Transverse colon (tissue), 4 donors: ENCODE data around the gene ACTN1.

ENCODE experiments used
- CTCF ChIP-seq, 5 experiments: fragments of 200-600 bp in 3 of 5; fragments of 450-650 bp in 2 of 5; sonication (generic) in 3 of 5; IDR thresholded peaks; 1 replicate in 2 of 5; 2 replicates in 3 of 5; pipeline ENCODE4 v1.5.1; 2016 to 2017; ENCODE audit warnings: antibody characterized with exemption in 5 of 5, inconsistent platforms in 3 of 5, mild to moderate bottlenecking in 2 of 5, moderate library complexity in 1 of 5
- EP300 ChIP-seq: sonication (generic); formaldehyde crosslinking; IDR thresholded peaks from one replicate; pipeline ENCODE4 v1.6.1; 2017; ENCODE audit warnings: antibody characterized with exemption, low read depth
- POLR2A ChIP-seq: fragments of 450-650 bp; IDR thresholded peaks from one replicate; pipeline ENCODE4 v1.6.1; 2016; ENCODE audit warnings: antibody characterized with exemption, mild to moderate bottlenecking, moderate library complexity
- POLR2AphosphoS5 ChIP-seq, 3 donors: sonication (generic); formaldehyde crosslinking; IDR thresholded peaks; one replicate each; pipeline ENCODE4 v1.6.1; 2016; ENCODE audit warnings: antibody characterized with exemption in 3 of 3

- TF ChIP-seq CTCF (IDR thresholded peaks at IDR 0.05): no peak
- TF ChIP-seq EP300: no peak
- TF ChIP-seq POLR2AphosphoS5 (IDR thresholded peaks at IDR 0.05): no peak
- no peak for TF ChIP-seq POLR2A
Observed at GRCh38 chr14:68860771-68861170, 118.3 kb downstream of the ACTN1 start.
